GM21423 (cell line): Measurements from ENCODE around the gene RPS16.

Experiments used
- ATAC-seq: cut with Tn5 transposase; IDR thresholded peaks from one replicate; pipeline ENCODE4 v1.9.1; 2021; ENCODE audit warnings: mild to moderate bottlenecking, moderate library complexity; ENCODE audit not compliant: unreplicated experiment

Gene RPS16

GRCh38 chr19:39390451-39390750, 45.3 kb downstream of the RPS16 start:
- no peak for ATAC-seq

GRCh38 chr19:39389631-39390414, 45.9 kb downstream of the RPS16 start:
- no peak for ATAC-seq

DNA sequence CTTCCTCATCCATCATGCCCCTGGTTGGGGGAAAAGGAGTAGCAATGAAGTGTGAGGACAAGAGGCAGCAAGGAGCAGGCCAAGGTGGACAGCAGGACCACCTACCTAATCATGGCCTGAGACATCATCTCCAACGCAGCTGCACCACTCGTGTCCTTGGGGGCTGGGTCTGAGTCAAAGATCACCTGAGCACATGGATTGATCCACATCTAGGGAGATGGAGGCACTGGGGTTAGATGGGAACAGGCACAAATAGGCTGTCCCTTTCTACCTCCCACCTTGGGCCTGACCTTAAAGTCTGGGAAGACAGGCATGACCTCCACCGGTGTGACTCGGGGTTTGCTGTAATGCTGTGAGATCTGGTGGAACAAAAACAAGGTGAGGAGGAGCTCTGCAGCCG, 47.1 kb downstream of the RPS16 start:
- no peak for ATAC-seq

GRCh38 chr19:39386557-39386956, 49.2 kb downstream of the RPS16 start:
- ATAC-seq: no peak

- ATAC-seq: no peak
Observed at GRCh38 chr19:39385629-39386411, 49.9 kb downstream of the RPS16 start.

GRCh38 chr19:39384839-39385568, 50.7 kb downstream of the RPS16 start:
- no peak for ATAC-seq
